Gastroesophageal sphincter (tissue), 4 donors: ENCODE data around the gene KCTD19. TPM values are rescaled to one million over a fixed set of nuclear protein-coding genes. Genes with fewer than 3 reads are reported as not detected.

Experiments used
- ATAC-seq: fragments of 150-250 bp; one replicate; pipeline ENCODE4 v1.9.1; 2016; ENCODE audit warnings: mild to moderate bottlenecking, moderate library complexity
- H3K27ac ChIP-seq, 4 donors: fragments of 200-600 bp; sonication (generic) in 3 of 4; 1 replicate in 3 of 4; 2 replicates in 1 of 4; pipeline ENCODE4 v1.5.1; 2016 to 2019
- H3K27me3 ChIP-seq: fragments of 200-600 bp; sonication (generic); one replicate; pipeline ENCODE4 v1.5.1; 2019
- H3K36me3 ChIP-seq, 2 donors: fragments of 200-600 bp; sonication (generic); one replicate each; pipeline ENCODE4 v1.5.1; 2019; ENCODE audit warnings: control low read depth in 1 of 2
- H3K4me1 ChIP-seq, 3 donors: fragments of 200-600 bp; sonication (generic); 1 replicate in 2 of 3; 2 replicates in 1 of 3; pipeline ENCODE4 v1.5.1; 2016 to 2019; ENCODE audit warnings: control low read depth in 2 of 3
- H3K4me3 ChIP-seq, 2 donors: fragments of 200-600 bp; sonication (generic); one replicate each; pipeline ENCODE4 v1.5.1; 2019; ENCODE audit warnings: mild to moderate bottlenecking in 1 of 2, moderate library complexity in 1 of 2
- H3K9me3 ChIP-seq, 3 donors: fragments of 200-600 bp; sonication (generic); one replicate each; pipeline ENCODE4 v1.5.1; 2017 to 2019; ENCODE audit warnings: control low read depth in 2 of 3
- CTCF ChIP-seq, 4 experiments: fragments of 200-600 bp in 2 of 4; fragments of 450-650 bp in 2 of 4; sonication (generic) in 1 of 4; IDR thresholded peaks; one replicate each; pipeline ENCODE4 v1.5.1; 2017 to 2019; ENCODE audit warnings: antibody characterized with exemption in 4 of 4, mild to moderate bottlenecking in 2 of 4, moderate library complexity in 2 of 4
- EP300 ChIP-seq: sonication (generic); formaldehyde crosslinking; IDR thresholded peaks from one replicate; pipeline ENCODE4 v1.6.1; 2017; ENCODE audit warnings: antibody characterized with exemption, mild to moderate bottlenecking
- POLR2A ChIP-seq, 2 donors: fragments of 450-650 bp; IDR thresholded peaks; one replicate each; pipeline ENCODE4 v1.6.1; 2017; ENCODE audit warnings: antibody characterized with exemption in 2 of 2, mild to moderate bottlenecking in 2 of 2, moderate library complexity in 1 of 2
- POLR2AphosphoS5 ChIP-seq: sonication (generic); formaldehyde crosslinking; IDR thresholded peaks from one replicate; pipeline ENCODE4 v1.6.1; 2017; ENCODE audit warnings: antibody characterized with exemption
- WGBS, 2 donors: methylation state at CpG; one replicate each; pipeline ENCODE4 v1.1.5; 2018; ENCODE audit warnings: low coverage in 1 of 2; 5-methylcytosine and 5-hydroxymethylcytosine counted together
- total RNA-seq, 4 donors: library from RNA; depleted of rRNA; stranded (reverse); fragments of >200 nt; gene quantifications; one replicate each; pipeline ENCODE4 v1.1.0, GENCODE V29; 2016

KCTD19 gene
- total RNA-seq, 4 donors from 2014 or later, result 0.13 to 0.19 TPM; not detected in 2

GRCh38 chr16:67317853-67318252 is 8.7 kb downstream of the KCTD19 start:
- H3K36me3 ChIP-seq, result no peaks in the 10 kb centered on the region
- H3K4me3 ChIP-seq, result no peak overlapping the region
- H3K4me1 ChIP-seq, result no peaks in the 10 kb centered on the region
- ATAC-seq, result no peak
- H3K27ac ChIP-seq, result no peak overlapping the region
- no peaks in the 10 kb centered on the region for H3K9me3 ChIP-seq
- peaks cover 48% of the 10 kb centered on the region for H3K27me3 ChIP-seq
- no peak for TF ChIP-seq EP300
- TF ChIP-seq POLR2A (IDR thresholded peaks at IDR 0.05), result no peak
- no peak for TF ChIP-seq CTCF (IDR thresholded peaks at IDR 0.05)
- no peak for TF ChIP-seq POLR2AphosphoS5

DNA sequence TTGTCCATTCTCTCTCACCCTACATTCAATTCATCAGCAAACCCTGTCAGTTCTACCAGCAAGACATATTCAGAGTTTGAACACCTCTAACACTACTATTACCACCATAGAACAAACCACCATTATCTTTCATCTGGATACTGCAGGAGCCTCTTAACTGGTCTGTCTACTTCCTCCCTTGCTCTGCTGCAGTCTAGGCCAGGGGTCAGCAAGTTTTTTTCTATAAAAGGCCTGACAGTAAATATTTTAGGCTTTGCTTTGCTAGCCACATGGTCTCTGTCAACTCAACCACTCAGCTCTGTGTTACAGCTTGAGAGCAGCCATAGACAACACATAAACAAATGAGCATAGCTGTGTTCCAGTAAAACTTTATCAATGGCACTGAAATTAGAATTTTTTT is 13.8 kb downstream of the KCTD19 start:
- Histone ChIP-seq H3K27ac (peak overlapping the region in 1 of 4 donors; percentile 68), H3K27me3 (peaks cover 21% of the 10 kb centered on the region), H3K36me3 (no peaks in the 10 kb centered on the region), H3K4me3 (no peak overlapping the region), H3K9me3 (no peaks in the 10 kb centered on the region), H3K4me1 (no peaks in the 10 kb centered on the region)
- no peak for ATAC-seq
- TF ChIP-seq CTCF (IDR thresholded peaks at IDR 0.05) (no peak), POLR2AphosphoS5 (no peak), POLR2A (IDR thresholded peaks at IDR 0.05) (no peak), EP300 (no peak)

- H3K4me1 ChIP-seq, result no peaks in the 10 kb centered on the region
- TF ChIP-seq POLR2AphosphoS5, result no peak
- no peak for TF ChIP-seq POLR2A (IDR thresholded peaks at IDR 0.05)
- no peak for TF ChIP-seq EP300
- no peak for TF ChIP-seq CTCF (IDR thresholded peaks at IDR 0.05)
- peaks cover 17% of the 10 kb centered on the region for H3K27me3 ChIP-seq
- no peaks in the 10 kb centered on the region for H3K9me3 ChIP-seq
- H3K4me3 ChIP-seq, result no peak overlapping the region
- no peaks in the 10 kb centered on the region for H3K36me3 ChIP-seq
- 8 to 49% methylated on average over 2 to 3 of the region's 5 CpGs for WGBS, 2 donors
- peak overlapping the region in 3 of 4 donors; percentile 24 to 68 (median 63) for H3K27ac ChIP-seq
- ATAC-seq, result peak; percentile 92
These were observed 14.7 kb downstream of the KCTD19 start for GRCh38 chr16:67311607-67312488.

- Histone ChIP-seq H3K4me3 (no peak overlapping the region), H3K9me3 (no peaks in the 10 kb centered on the region), H3K4me1 (no peaks in the 10 kb centered on the region), H3K27ac (no peak overlapping the region), H3K36me3 (no peaks in the 10 kb centered on the region), H3K27me3 (peaks cover 7% of the 10 kb centered on the region)
- TF ChIP-seq POLR2A (IDR thresholded peaks at IDR 0.05), result no peak
- no peak for TF ChIP-seq EP300
- no peak for TF ChIP-seq CTCF (IDR thresholded peaks at IDR 0.05)
- no peak for TF ChIP-seq POLR2AphosphoS5
- ATAC-seq, result no peak
- 82 to 92% methylated on average over 3 of the region's 3 CpGs for WGBS, 2 donors
These were observed 16.0 kb downstream of the KCTD19 start for GRCh38 chr16:67310561-67310960.
